G401.6 (cell line): Measurements from ENCODE around the gene EHD2.
"Not testable (repeated sequence)": the region's sequence is repeated elsewhere in the genome, so short reads cannot be mapped to it uniquely, and the experiment has no call there.

Experiments used
- FAIRE-seq: peaks from 2 replicates; lab custom pipeline; 2012; peaks lifted over from hg19 to GRCh38; lab: Jason Lieb, UNC

Gene EHD2

GRCh38 chr19:47714855-47715254, 1.6 kb downstream of the EHD2 start:
- not testable (repeated sequence) for FAIRE-seq

- FAIRE-seq: no peak
Observed at GRCh38 chr19:47716270-47716937, 3.2 kb downstream of the EHD2 start.

GRCh38 chr19:47718415-47719046, 5.3 kb downstream of the EHD2 start:
- not testable (repeated sequence) for FAIRE-seq

- no peak for FAIRE-seq
Observed at GRCh38 chr19:47719047-47719859, 6.0 kb downstream of the EHD2 start.

GRCh38 chr19:47720669-47721422, 7.6 kb downstream of the EHD2 start:
- FAIRE-seq: no peak

GRCh38 chr19:47723581-47723940, 10.3 kb downstream of the EHD2 start:
- FAIRE-seq: no peak

- FAIRE-seq: no peak
Observed at GRCh38 chr19:47725759-47726401, 12.7 kb downstream of the EHD2 start.

GRCh38 chr19:47726467-47726866, 13.2 kb downstream of the EHD2 start:
- FAIRE-seq: no peak

GRCh38 chr19:47728295-47728694, 15.1 kb downstream of the EHD2 start:
- not testable (repeated sequence) for FAIRE-seq

- no peak for FAIRE-seq
Observed at GRCh38 chr19:47729468-47729798, 16.2 kb downstream of the EHD2 start.

- FAIRE-seq: no peak
Observed at GRCh38 chr19:47729799-47730520, 16.7 kb downstream of the EHD2 start.

GRCh38 chr19:47730521-47730889, 17.3 kb downstream of the EHD2 start:
- FAIRE-seq: no peak

- FAIRE-seq: no peak
Observed at GRCh38 chr19:47730910-47731309, 17.7 kb downstream of the EHD2 start.

- FAIRE-seq: no peak
Observed at GRCh38 chr19:47735131-47735530, 21.9 kb downstream of the EHD2 start.

GRCh38 chr19:47740866-47741519, 27.8 kb downstream of the EHD2 start:
- no peak for FAIRE-seq

GRCh38 chr19:47741544-47742140, 28.4 kb downstream of the EHD2 start:
- no peak for FAIRE-seq

- no peak for FAIRE-seq
Observed at GRCh38 chr19:47742634-47743033, 29.4 kb downstream of the EHD2 start.

GRCh38 chr19:47745010-47745901, 32.0 kb downstream of the EHD2 start, which contains the start of gene NOP53:
Gene NOP53, plus strand, starts transcription at chr19:47745546. Its CDS starts 14 bp downstream, at chr19:47745560.
- FAIRE-seq: peak; percentile 94

GRCh38 chr19:47746129-47746528, 32.9 kb downstream of the EHD2 start:
- FAIRE-seq: not testable (repeated sequence)
